Stimulated activated naive B cell treated with anti-CD40 and anti-IgM and Interleukin-4, amounts not matched to agents 10 μg/mL and 1 μg/mL and 100 μg/mL, for 72 hours (primary cell): ENCODE measurements around the gene SPDYE2.
A peak's percentile ranks its signal among the peaks of the same experiment; 100 is the strongest.
"Not testable (repeated sequence)": the region's sequence is repeated elsewhere in the genome, so short reads cannot be mapped to it uniquely, and the experiment has no call there.

Source experiments
- ATAC-seq, 2 donors: fragments of 150-1000 bp; cut with Tn5 transposase; replicated peaks; 2 replicates each; pipeline ENCODE4 v1.10.0; 2021; ENCODE audit warnings: moderate library complexity in 1 of 2
- DNase-seq: peaks from one replicate; pipeline ENCODE4 v3.0.0; 2021
- H3K27ac Mint-ChIP-seq: one replicate; pipeline ENCODE4 v1.8.0; 2022; ENCODE audit warnings: mild to moderate bottlenecking, mixed read lengths
- H3K27me3 Mint-ChIP-seq, 2 donors: one replicate each; pipeline ENCODE4 v1.8.0; 2022; ENCODE audit warnings: mixed read lengths in 2 of 2
- H3K36me3 Mint-ChIP-seq, 2 donors: one replicate each; pipeline ENCODE4 v1.8.0; 2022; ENCODE audit warnings: mixed read lengths in 2 of 2, mild to moderate bottlenecking in 1 of 2
- H3K4me1 Mint-ChIP-seq, 2 donors: one replicate each; pipeline ENCODE4 v1.8.0; 2022; ENCODE audit warnings: mixed read lengths in 2 of 2, mild to moderate bottlenecking in 1 of 2
- H3K4me3 Mint-ChIP-seq, 2 donors: one replicate each; pipeline ENCODE4 v1.8.0; 2022; ENCODE audit warnings: mild to moderate bottlenecking in 2 of 2, mixed read lengths in 2 of 2, moderate library complexity in 1 of 2
- H3K9me3 Mint-ChIP-seq, 2 donors: one replicate each; pipeline ENCODE4 v1.8.0; 2022; ENCODE audit warnings: mixed read lengths in 2 of 2, mild to moderate bottlenecking in 1 of 2

SPDYE2 gene

GRCh38 chr7:102572261-102573239 is 21.5 kb downstream of the SPDYE2 start, which contains the start of gene POLR2J3:
TSS of gene POLR2J3 (minus strand) at chr7:102572583. CDS start at chr7:102572521, 62 bp downstream.
- Mint-ChIP-seq H3K27ac (peak within 1 kb of the TSS; percentile 97), H3K4me3 (peak within 1 kb of the TSS; percentile 80 to 92)
- not testable (repeated sequence) for H3K4me1 Mint-ChIP-seq, H3K36me3 Mint-ChIP-seq, H3K27me3 Mint-ChIP-seq, H3K9me3 Mint-ChIP-seq
- peak; percentile 94 to 96 for ATAC-seq
- DNase-seq = peak; percentile 99

- H3K27me3 Mint-ChIP-seq, H3K27ac Mint-ChIP-seq, H3K9me3 Mint-ChIP-seq, H3K4me1 Mint-ChIP-seq, ATAC-seq, H3K4me3 Mint-ChIP-seq, DNase-seq, H3K36me3 Mint-ChIP-seq: not testable (repeated sequence)
These were observed 23.6 kb downstream of the SPDYE2 start for GRCh38 chr7:102574607-102575006.

GRCh38 chr7:102576363-102576762 is 25.3 kb downstream of the SPDYE2 start:
- not testable (repeated sequence) for DNase-seq, H3K27me3 Mint-ChIP-seq, ATAC-seq, H3K4me3 Mint-ChIP-seq, H3K4me1 Mint-ChIP-seq, H3K27ac Mint-ChIP-seq, H3K9me3 Mint-ChIP-seq, H3K36me3 Mint-ChIP-seq

DNA sequence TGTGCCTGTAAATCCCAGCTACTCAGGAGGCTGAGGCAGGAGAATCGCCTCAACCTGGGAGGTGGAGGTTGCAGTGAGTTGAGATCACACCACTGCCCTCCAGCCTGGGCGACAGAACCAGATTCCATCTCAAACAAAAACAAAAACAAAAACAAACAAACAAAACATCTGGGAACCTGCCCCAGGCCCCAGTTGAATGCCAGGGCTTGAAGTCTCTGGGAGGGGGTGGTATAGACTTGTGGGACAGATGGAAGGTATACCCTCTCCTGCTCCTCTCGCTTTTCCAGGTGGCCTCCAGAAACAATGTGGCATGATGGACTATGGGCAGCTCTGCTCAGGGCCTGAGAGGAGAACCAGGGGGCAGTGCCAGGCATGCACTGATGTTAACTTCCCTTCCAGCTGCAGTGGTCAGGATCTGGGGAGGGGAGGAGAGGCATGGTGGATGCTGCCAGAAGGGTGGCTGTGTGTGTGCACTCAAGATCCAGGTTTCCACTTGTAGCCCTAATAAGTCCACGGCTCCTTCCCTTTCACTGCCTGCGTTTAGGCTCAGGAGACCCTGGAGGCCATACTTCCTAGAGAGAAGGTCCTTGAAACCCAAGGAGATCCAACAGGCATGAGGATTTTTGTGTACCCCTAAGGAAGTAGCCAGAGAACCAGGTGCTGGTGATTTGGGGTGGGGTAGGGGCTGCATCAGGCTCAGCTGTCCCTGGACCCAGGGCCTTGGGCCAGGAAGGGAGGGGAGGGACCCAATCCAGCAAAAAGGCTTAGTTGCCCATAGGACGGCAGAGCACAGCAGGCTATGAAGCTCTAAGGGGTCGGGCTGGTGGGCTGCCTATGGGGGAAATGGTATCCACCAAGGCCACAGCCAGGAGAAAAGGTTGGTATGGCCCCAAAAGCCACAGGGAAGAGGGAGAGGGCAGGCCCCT is 26.6 kb downstream of the SPDYE2 start:
- not testable (repeated sequence) for H3K27me3 Mint-ChIP-seq, H3K36me3 Mint-ChIP-seq, H3K27ac Mint-ChIP-seq, H3K9me3 Mint-ChIP-seq, DNase-seq, ATAC-seq, H3K4me1 Mint-ChIP-seq, H3K4me3 Mint-ChIP-seq

GRCh38 chr7:102578486-102578885 is 27.5 kb downstream of the SPDYE2 start:
- not testable (repeated sequence) for DNase-seq, H3K9me3 Mint-ChIP-seq, H3K27me3 Mint-ChIP-seq, H3K27ac Mint-ChIP-seq, H3K36me3 Mint-ChIP-seq, H3K4me1 Mint-ChIP-seq, H3K4me3 Mint-ChIP-seq
- ATAC-seq = peak in 1 of 2 donors; percentile 12

- not testable (repeated sequence) for H3K27ac Mint-ChIP-seq, H3K4me3 Mint-ChIP-seq
These were observed 30.7 kb downstream of the SPDYE2 start for GRCh38 chr7:102581722-102582121.

DNA sequence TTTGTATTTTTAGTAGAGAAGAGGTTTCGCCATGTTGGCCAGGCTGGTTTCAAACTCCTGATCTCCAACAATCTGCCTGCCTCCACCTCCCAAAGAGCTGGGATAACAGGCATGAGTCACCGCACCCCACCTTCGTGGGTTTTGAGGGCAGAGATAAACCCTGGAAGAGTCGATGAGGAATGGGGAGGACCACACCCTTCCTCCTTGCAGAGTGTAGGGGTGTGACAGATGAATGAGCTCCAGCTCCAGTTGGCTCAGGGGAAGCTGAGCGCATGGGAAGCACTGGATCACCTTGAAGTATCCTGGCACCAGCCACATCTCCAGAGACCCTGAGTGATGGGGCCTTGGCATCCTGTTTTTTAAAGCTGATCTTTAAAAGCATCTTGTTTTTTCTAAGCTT is 32.5 kb downstream of the SPDYE2 start:
- H3K9me3 Mint-ChIP-seq, DNase-seq, H3K27me3 Mint-ChIP-seq, ATAC-seq, H3K4me3 Mint-ChIP-seq, H3K27ac Mint-ChIP-seq, H3K36me3 Mint-ChIP-seq, H3K4me1 Mint-ChIP-seq: not testable (repeated sequence)

More at GRCh38 chr7:102581722-102582121, 30.7 kb downstream of the SPDYE2 start:
- not testable (repeated sequence) for H3K36me3 Mint-ChIP-seq, H3K27me3 Mint-ChIP-seq, H3K9me3 Mint-ChIP-seq, DNase-seq, ATAC-seq, H3K4me1 Mint-ChIP-seq

DNA sequence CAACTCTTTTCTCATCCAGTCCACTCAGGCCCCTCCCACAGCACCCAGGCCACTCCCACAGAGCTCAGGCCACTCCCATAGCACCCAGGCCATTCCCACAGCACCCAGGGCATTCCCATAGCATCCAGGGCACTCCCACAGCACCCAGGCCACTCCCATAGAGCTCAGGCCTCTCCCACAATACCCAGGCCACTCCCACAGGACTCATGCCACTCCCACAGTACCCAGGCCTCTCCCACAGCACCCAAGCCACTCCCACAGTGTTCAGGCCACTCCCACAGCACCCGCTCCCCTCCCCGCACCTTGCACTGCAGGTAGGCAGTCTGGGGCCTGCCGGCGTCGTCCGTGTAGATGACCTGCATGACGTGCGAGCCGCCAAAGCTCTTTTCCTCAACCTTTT is 38.8 kb downstream of the SPDYE2 start:
- not testable (repeated sequence) for DNase-seq, H3K4me1 Mint-ChIP-seq, H3K27me3 Mint-ChIP-seq, H3K27ac Mint-ChIP-seq, H3K4me3 Mint-ChIP-seq, H3K36me3 Mint-ChIP-seq, H3K9me3 Mint-ChIP-seq
- peak; percentile 48 to 53 for ATAC-seq

GRCh38 chr7:102592477-102593019 is 41.5 kb downstream of the SPDYE2 start:
- DNase-seq, H3K27me3 Mint-ChIP-seq, H3K9me3 Mint-ChIP-seq, H3K4me3 Mint-ChIP-seq, H3K27ac Mint-ChIP-seq, H3K36me3 Mint-ChIP-seq, H3K4me1 Mint-ChIP-seq: not testable (repeated sequence)
- ATAC-seq = peak; percentile 73 to 77

- ATAC-seq = peak; percentile 66 to 68
- DNase-seq, H3K9me3 Mint-ChIP-seq, H3K36me3 Mint-ChIP-seq, H3K4me3 Mint-ChIP-seq, H3K27me3 Mint-ChIP-seq, H3K4me1 Mint-ChIP-seq, H3K27ac Mint-ChIP-seq: not testable (repeated sequence)
These were observed 42.8 kb downstream of the SPDYE2 start for GRCh38 chr7:102593637-102594334.

GRCh38 chr7:102596036-102596435 is 45.0 kb downstream of the SPDYE2 start:
- not testable (repeated sequence) for H3K27me3 Mint-ChIP-seq, ATAC-seq, H3K36me3 Mint-ChIP-seq, H3K27ac Mint-ChIP-seq, H3K9me3 Mint-ChIP-seq, H3K4me3 Mint-ChIP-seq, DNase-seq, H3K4me1 Mint-ChIP-seq

GRCh38 chr7:102599699-102600098 is 48.7 kb downstream of the SPDYE2 start:
- H3K4me1 Mint-ChIP-seq, H3K36me3 Mint-ChIP-seq, ATAC-seq, H3K27ac Mint-ChIP-seq, H3K4me3 Mint-ChIP-seq, DNase-seq, H3K27me3 Mint-ChIP-seq, H3K9me3 Mint-ChIP-seq: not testable (repeated sequence)

DNA sequence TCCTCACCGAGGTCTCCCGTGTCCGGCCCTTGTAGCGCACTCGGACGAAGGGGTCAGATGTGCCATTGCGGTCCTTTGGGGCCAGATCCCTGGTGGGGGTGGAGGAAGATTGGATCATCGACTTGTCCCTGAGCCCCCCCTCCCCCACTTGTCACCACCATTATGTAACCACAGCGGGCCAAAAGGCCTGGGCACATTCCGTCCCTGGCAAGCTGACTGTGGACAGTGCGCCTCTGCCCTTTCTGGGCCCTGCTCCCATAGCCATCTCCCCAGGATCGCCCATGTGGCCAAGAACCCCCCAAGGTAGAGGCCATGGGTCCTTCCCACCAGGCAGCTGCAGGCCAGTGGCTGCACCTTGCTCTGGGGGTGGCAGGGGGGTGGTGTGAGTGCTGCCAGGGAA is 51.3 kb downstream of the SPDYE2 start:
- not testable (repeated sequence) for ATAC-seq, H3K4me3 Mint-ChIP-seq, H3K4me1 Mint-ChIP-seq, DNase-seq, H3K9me3 Mint-ChIP-seq, H3K36me3 Mint-ChIP-seq, H3K27ac Mint-ChIP-seq, H3K27me3 Mint-ChIP-seq
